AG04449 (cell line): ENCODE measurements around the gene TMEM266.

Source experiments
- CTCF ChIA-PET: fragments of 350-600 bp; formaldehyde crosslinking; extraction: SDS; loops from one replicate; lab custom pipeline; 2021; ENCODE audit warnings: antibody characterized with exemption; lab: Yijun Ruan, JAX
- POLR2A ChIA-PET: fragments of 400-600, 350-600 bp; formaldehyde crosslinking; extraction: SDS; loops from one replicate; lab custom pipeline; 2020; ENCODE audit warnings: antibody characterized with exemption, inconsistent platforms; lab: Yijun Ruan, JAX
- DNase-seq: peaks from one replicate; pipeline ENCODE4 v3.0.0-alpha.2; 2010; ENCODE audit warnings: low read depth, low spot score
- H3K4me3 ChIP-seq: 2 replicates; pipeline ENCODE4 v1.5.1; 2011; ENCODE audit warnings: low read depth, mild to moderate bottlenecking, control low read depth, low read length
- CTCF ChIP-seq: IDR thresholded peaks from one replicate; pipeline ENCODE4 v1.5.1; 2011; ENCODE audit warnings: mild to moderate bottlenecking, moderate library complexity, low read length, control low read depth, inconsistent platforms; ENCODE audit not compliant: insufficient read depth; ENCODE audit errors: missing control alignments

Gene TMEM266

GRCh38 chr15:76127169-76127568 is 67.4 kb downstream of the TMEM266 start:
- ChIA-PET CTCF (interaction anchor here (1.1 to 7.5 kb wide), 3 partner anchors 11 to 71 kb away, joined by 3 to 62 read pairs (median 4); no protein-coding TSS in a partner anchor), POLR2A (no interaction called here)
- TF ChIP-seq CTCF: no peak
- DNase-seq: no peak
- H3K4me3 ChIP-seq: no peak overlapping the region

GRCh38 chr15:76127880-76128279 is 68.1 kb downstream of the TMEM266 start:
- CTCF ChIA-PET: interaction anchor here (1.1 to 7.5 kb wide), 3 partner anchors 11 to 71 kb away, joined by 3 to 62 read pairs (median 4); no protein-coding TSS in a partner anchor

GRCh38 chr15:76134537-76134936 is 74.8 kb downstream of the TMEM266 start:
- DNase-seq: no peak
- TF ChIP-seq CTCF: no peak
- H3K4me3 ChIP-seq: no peak overlapping the region
- ChIA-PET POLR2A (no interaction called here), CTCF (interaction anchor here (10.7 to 10.9 kb wide), 2 partner anchors 15 to 75 kb away, joined by 171 to 230 read pairs; partner anchors contain the start of gene TMEM266)

More at GRCh38 chr15:76127880-76128279, 68.1 kb downstream of the TMEM266 start:
- no peak for TF ChIP-seq CTCF
- POLR2A ChIA-PET: no interaction called here
- DNase-seq: no peak
- H3K4me3 ChIP-seq: no peak overlapping the region

- DNase-seq: no peak
- POLR2A ChIA-PET: no interaction called here
- CTCF ChIA-PET: interaction anchor here (5.6 to 10.9 kb wide), 4 partner anchors 10 to 325 kb away, joined by 62 to 230 read pairs (median 122); partner anchors contain the start of gene TMEM266
- H3K4me3 ChIP-seq: no peak overlapping the region
- TF ChIP-seq CTCF: no peak
Observed at GRCh38 chr15:76135516-76135915, 75.7 kb downstream of the TMEM266 start.

- TF ChIP-seq CTCF: no peak
- H3K4me3 ChIP-seq: no peak overlapping the region
- ChIA-PET POLR2A (interaction anchor here (1.1 kb wide), 1 partner anchor 80 kb away, joined by 3 read pairs; no protein-coding TSS in a partner anchor), CTCF (interaction anchor here (0.9 to 10.9 kb wide), 20 partner anchors 9 to 605 kb away, joined by 3 to 230 read pairs (median 4); partner anchors contain the start of gene TMEM266)
- no peak for DNase-seq
Observed at GRCh38 chr15:76138436-76138835, 78.7 kb downstream of the TMEM266 start.

- no peak for DNase-seq
- H3K4me3 ChIP-seq: no peak overlapping the region
- POLR2A ChIA-PET: interaction anchor here (0.7 to 1.1 kb wide), 2 partner anchors 81 to 296 kb away, joined by 3 read pairs; partner anchors contain the start of gene UBE2Q2
- CTCF ChIA-PET: interaction anchor here (0.6 to 10.9 kb wide), 33 partner anchors 10 to 728 kb away, joined by 3 to 230 read pairs (median 3); partner anchors contain the start of gene TMEM266
- peak; percentile 89 for TF ChIP-seq CTCF
Observed at GRCh38 chr15:76139368-76140073, 79.7 kb downstream of the TMEM266 start.
